H9 (cell line): ENCODE results near the gene COCH. TPM values are rescaled to one million over a fixed set of nuclear protein-coding genes. Genes with fewer than 3 reads are reported as not detected.

ENCODE experiments used
- DNase-seq: peaks from one replicate; pipeline ENCODE4 v3.0.0-alpha.2; 2017
- H2AFZ ChIP-seq: one replicate; pipeline ENCODE4 v1.6.1; 2013; ENCODE audit warnings: mild to moderate bottlenecking, low read length, control low read depth, moderate library complexity
- H2AK5ac ChIP-seq: 2 replicates; pipeline ENCODE4 v1.6.1; 2013; ENCODE audit warnings: low read length, control low read depth, mixed read lengths; ENCODE audit not compliant: insufficient read length
- H2BK120ac ChIP-seq: one replicate; pipeline ENCODE4 v1.6.1; 2013; ENCODE audit warnings: low read depth, mild to moderate bottlenecking, low read length, control low read depth, inconsistent platforms; ENCODE audit not compliant: poor library complexity, severe bottlenecking
- H2BK12ac ChIP-seq: 2 replicates; pipeline ENCODE4 v1.6.1; 2013; ENCODE audit warnings: low read length, control low read depth, mixed read lengths, low read depth; ENCODE audit not compliant: insufficient read length
- H2BK15ac ChIP-seq: 2 replicates; pipeline ENCODE4 v1.6.1; 2013; ENCODE audit warnings: low read depth, low read length, control low read depth
- H2BK20ac ChIP-seq: one replicate; pipeline ENCODE4 v1.6.1; 2013; ENCODE audit warnings: low read depth, mild to moderate bottlenecking, low read length, control low read depth, inconsistent platforms; ENCODE audit not compliant: poor library complexity, severe bottlenecking
- H2BK5ac ChIP-seq: 2 replicates; pipeline ENCODE4 v1.6.1; 2013; ENCODE audit warnings: low read length, control low read depth, mixed read lengths; ENCODE audit not compliant: insufficient read length
- H3K14ac ChIP-seq: 2 replicates; pipeline ENCODE4 v1.6.1; 2013; ENCODE audit warnings: low read length, control low read depth; ENCODE audit not compliant: insufficient read depth
- H3K18ac ChIP-seq: 2 replicates; pipeline ENCODE4 v1.6.1; 2013; ENCODE audit warnings: low read depth, mild to moderate bottlenecking, mixed read lengths, low read length, control low read depth; ENCODE audit not compliant: insufficient read length
- H3K23ac ChIP-seq: 2 replicates; pipeline ENCODE4 v1.6.1; 2013; ENCODE audit warnings: low read length, control low read depth, mixed read lengths, low read depth; ENCODE audit not compliant: insufficient read length
- H3K23me2 ChIP-seq: 2 replicates; pipeline ENCODE4 v1.6.1; 2013; ENCODE audit warnings: low read depth, mild to moderate bottlenecking, mixed read lengths, low read length, control low read depth; ENCODE audit not compliant: insufficient read length, poor library complexity, severe bottlenecking
- H3K27ac ChIP-seq: 2 replicates; pipeline ENCODE4 v1.5.1; 2013; ENCODE audit warnings: low read length, control low read depth, mixed read lengths, low read depth; ENCODE audit not compliant: insufficient read length
- H3K27me3 ChIP-seq: 2 replicates; pipeline ENCODE4 v1.6.1; 2013; ENCODE audit warnings: low read length, control low read depth, inconsistent platforms; ENCODE audit not compliant: insufficient read depth
- H3K4ac ChIP-seq: 2 replicates; pipeline ENCODE4 v1.6.1; 2013; ENCODE audit warnings: low read depth, mild to moderate bottlenecking, control low read depth, inconsistent platforms, low read length, moderate library complexity
- H3K4me1 ChIP-seq: 2 replicates; pipeline ENCODE4 v1.6.1; 2013; ENCODE audit warnings: low read length, control low read depth, inconsistent platforms; ENCODE audit not compliant: insufficient read depth
- H3K4me2 ChIP-seq: 2 replicates; pipeline ENCODE4 v1.6.1; 2013; ENCODE audit warnings: low read length, control low read depth, mixed read lengths; ENCODE audit not compliant: insufficient read length, insufficient read depth
- H3K56ac ChIP-seq: 2 replicates; pipeline ENCODE4 v1.6.1; 2013; ENCODE audit warnings: low read depth, mild to moderate bottlenecking, mixed read lengths, low read length, control low read depth; ENCODE audit not compliant: insufficient read length
- H3K79me1 ChIP-seq: 2 replicates; pipeline ENCODE4 v1.6.1; 2013; ENCODE audit warnings: low read depth, mild to moderate bottlenecking, moderate library complexity, low read length, control low read depth, inconsistent platforms; ENCODE audit not compliant: insufficient read depth, poor library complexity, severe bottlenecking
- H3K79me2 ChIP-seq: 2 replicates; pipeline ENCODE4 v1.6.1; 2013; ENCODE audit warnings: low read length, control low read depth, inconsistent platforms; ENCODE audit not compliant: insufficient read depth
- H3K9ac ChIP-seq: 2 replicates; pipeline ENCODE4 v1.6.1; 2013; ENCODE audit warnings: low read length, control low read depth, mixed read lengths; ENCODE audit not compliant: insufficient read length; ENCODE audit errors: extremely low read depth
- H3K9me3 ChIP-seq: one replicate; pipeline ENCODE4 v1.6.1; 2013; ENCODE audit warnings: low read depth, low read length, inconsistent platforms; ENCODE audit not compliant: control insufficient read depth
- H3T11ph ChIP-seq: one replicate; pipeline ENCODE4 v1.6.1; 2013; ENCODE audit warnings: mild to moderate bottlenecking, low read length, control low read depth, inconsistent platforms
- H4K20me1 ChIP-seq: one replicate; pipeline ENCODE4 v1.6.1; 2013; ENCODE audit not compliant: control insufficient read depth, insufficient read length, insufficient read depth
- H4K5ac ChIP-seq: 2 replicates; pipeline ENCODE4 v1.6.1; 2013; ENCODE audit warnings: low read depth, mild to moderate bottlenecking, mixed read lengths, low read length, control low read depth; ENCODE audit not compliant: insufficient read length
- H4K8ac ChIP-seq: replicated peaks from 2 replicates; pipeline ENCODE4 v1.6.1; 2013; ENCODE audit warnings: low read length, control low read depth, mixed read lengths, low read depth; ENCODE audit not compliant: insufficient read length
- H4K91ac ChIP-seq: 2 replicates; pipeline ENCODE4 v1.6.1; 2013; ENCODE audit warnings: low read depth, mild to moderate bottlenecking, moderate library complexity, mixed read lengths, low read length, control low read depth; ENCODE audit not compliant: insufficient read length
- H3K27ac Mint-ChIP-seq, 3 experiments: 2 replicates in 2 of 3; 3 replicates in 1 of 3; pipeline ENCODE4 v1.8.0; 2020 to 2021; ENCODE audit warnings: mixed read lengths in 3 of 3, mild to moderate bottlenecking in 1 of 3, moderate library complexity in 1 of 3
- H3K27me3 Mint-ChIP-seq: 2 replicates; pipeline ENCODE4 v1.8.0; 2021; ENCODE audit warnings: low read depth, mild to moderate bottlenecking, moderate library complexity, mixed read lengths
- H3K36me3 Mint-ChIP-seq, 3 experiments: 2 replicates in 2 of 3; 3 replicates in 1 of 3; pipeline ENCODE4 v1.8.0; 2020 to 2021; ENCODE audit warnings: low read depth in 3 of 3, mixed read lengths in 3 of 3; ENCODE audit not compliant: insufficient read depth in 1 of 3
- H3K4me1 Mint-ChIP-seq, 2 experiments: 2 replicates each; pipeline ENCODE4 v1.8.0; 2020; ENCODE audit warnings: mixed read lengths in 2 of 2
- H3K4me3 Mint-ChIP-seq, 2 experiments: 2 replicates in 1 of 2; 3 replicates in 1 of 2; pipeline ENCODE4 v1.8.0; 2020 to 2021; ENCODE audit warnings: mild to moderate bottlenecking in 2 of 2, mixed read lengths in 2 of 2, moderate library complexity in 1 of 2
- H3K9me3 Mint-ChIP-seq, 2 experiments: 2 replicates in 1 of 2; 3 replicates in 1 of 2; pipeline ENCODE4 v1.8.0; 2020; ENCODE audit warnings: mild to moderate bottlenecking in 2 of 2, mixed read lengths in 2 of 2, moderate library complexity in 1 of 2
- WGBS: extraction: QIAGEN DNeasy Blood & Tissue Kit; methylation state at CpG from one replicate; pipeline ENCODE4 v1.1.7; 2013; ENCODE audit warnings: missing lambda C conversion rate, low lambda C conversion rate, mixed read lengths; ENCODE audit not compliant: insufficient read length; ENCODE audit errors: extremely low coverage; 5-methylcytosine and 5-hydroxymethylcytosine counted together
- total RNA-seq: library from RNA; stranded (reverse); gene quantifications from 2 replicates; pipeline ENCODE4 v1.2.1, GENCODE V29; 2021
- TF ChIP-seq, protein P1 (sequence below): fragments of 200-600 bp; sonication (generic); conservative IDR thresholded peaks from 3 replicates; pipeline ENCODE4 v1.8.0; 2021; ENCODE audit warnings: antibody characterized with exemption, mild to moderate bottlenecking

Gene COCH
- total RNA-seq, 1 experiment from 2014 or later, result 25.8 TPM

DNA sequence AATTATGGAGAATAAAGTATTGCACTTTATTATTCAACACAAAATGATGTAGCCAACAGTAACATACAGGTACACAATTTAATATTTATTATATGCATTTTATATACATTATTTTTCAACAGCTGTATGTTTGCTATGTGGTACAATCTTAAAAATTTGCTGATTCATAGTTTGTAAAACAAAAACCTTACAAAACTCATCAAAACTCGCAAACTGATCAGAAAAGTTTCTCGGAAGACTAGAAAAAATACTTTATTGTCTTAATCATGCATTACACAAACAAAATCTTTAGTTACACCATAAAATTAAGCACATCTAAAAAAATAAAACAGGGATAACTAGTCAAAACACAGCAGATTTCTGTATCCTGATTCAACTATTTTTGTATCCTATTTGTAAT is 19.5 kb downstream of the COCH start:
- H3K27ac Mint-ChIP-seq, result no peak overlapping the region
- no peaks in the 10 kb centered on the region for H3K9me3 ChIP-seq
- H3K18ac ChIP-seq, result no peak overlapping the region
- H2BK5ac ChIP-seq, result no peak overlapping the region
- H3T11ph ChIP-seq, result no peak overlapping the region
- H3K56ac ChIP-seq, result no peak overlapping the region
- no peak overlapping the region for H2BK20ac ChIP-seq
- H3K9ac ChIP-seq, result no peak overlapping the region
- H3K4me1 ChIP-seq, result no peaks in the 10 kb centered on the region
- no peak overlapping the region for H3K23ac ChIP-seq
- no peak overlapping the region for H3K4me3 Mint-ChIP-seq
- H2AK5ac ChIP-seq, result no peak overlapping the region
- no peaks in the 10 kb centered on the region for H3K9me3 Mint-ChIP-seq
- H3K4me1 Mint-ChIP-seq, result peaks cover 2 to 3% of the 10 kb centered on the region in 2 experiments; a peak in 2 of 4 replicates
- H2BK15ac ChIP-seq, result no peak overlapping the region
- H3K79me2 ChIP-seq, result no peaks in the 10 kb centered on the region
- TF ChIP-seq, protein P1, sequence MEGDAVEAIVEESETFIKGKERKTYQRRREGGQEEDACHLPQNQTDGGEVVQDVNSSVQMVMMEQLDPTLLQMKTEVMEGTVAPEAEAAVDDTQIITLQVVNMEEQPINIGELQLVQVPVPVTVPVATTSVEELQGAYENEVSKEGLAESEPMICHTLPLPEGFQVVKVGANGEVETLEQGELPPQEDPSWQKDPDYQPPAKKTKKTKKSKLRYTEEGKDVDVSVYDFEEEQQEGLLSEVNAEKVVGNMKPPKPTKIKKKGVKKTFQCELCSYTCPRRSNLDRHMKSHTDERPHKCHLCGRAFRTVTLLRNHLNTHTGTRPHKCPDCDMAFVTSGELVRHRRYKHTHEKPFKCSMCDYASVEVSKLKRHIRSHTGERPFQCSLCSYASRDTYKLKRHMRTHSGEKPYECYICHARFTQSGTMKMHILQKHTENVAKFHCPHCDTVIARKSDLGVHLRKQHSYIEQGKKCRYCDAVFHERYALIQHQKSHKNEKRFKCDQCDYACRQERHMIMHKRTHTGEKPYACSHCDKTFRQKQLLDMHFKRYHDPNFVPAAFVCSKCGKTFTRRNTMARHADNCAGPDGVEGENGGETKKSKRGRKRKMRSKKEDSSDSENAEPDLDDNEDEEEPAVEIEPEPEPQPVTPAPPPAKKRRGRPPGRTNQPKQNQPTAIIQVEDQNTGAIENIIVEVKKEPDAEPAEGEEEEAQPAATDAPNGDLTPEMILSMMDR, result no peak
- no peaks in the 10 kb centered on the region for H3K79me1 ChIP-seq
- H4K20me1 ChIP-seq, result no peaks in the 10 kb centered on the region
- no peaks in the 10 kb centered on the region for H3K27me3 Mint-ChIP-seq
- no peaks in the 10 kb centered on the region for H3K27me3 ChIP-seq
- no peak overlapping the region for H3K14ac ChIP-seq
- no peak for DNase-seq
- peaks cover 10 to 31% (median 25%) of the 10 kb centered on the region in 3 experiments; a peak in 6 of 7 replicates for H3K36me3 Mint-ChIP-seq
- H3K4me2 ChIP-seq, result no peak overlapping the region
- H4K8ac ChIP-seq, result no peak overlapping the region
- H3K23me2 ChIP-seq, result no peaks in the 10 kb centered on the region
- H2AFZ ChIP-seq, result no peak overlapping the region
- H4K5ac ChIP-seq, result no peak overlapping the region
- H2BK12ac ChIP-seq, result no peak overlapping the region
- H3K4ac ChIP-seq, result no peak overlapping the region
- H2BK120ac ChIP-seq, result no peak overlapping the region
- no peak overlapping the region for H3K27ac ChIP-seq
- no peak overlapping the region for H4K91ac ChIP-seq
- WGBS, result no CpG with 5 or more reads among the region's 2 CpGs
